Colon (tissue), 2 donors: ENCODE measurements around the gene NARS2.

Experiments used
- FAIRE-seq: peaks from 2 replicates; lab custom pipeline; 2012; peaks lifted over from hg19 to GRCh38; lab: Jason Lieb, UNC
- donor health status: control.
- donor health status: control.

Gene NARS2

GRCh38 chr11:78432058-78432515 lies 142.6 kb downstream of the NARS2 start:
- FAIRE-seq, result no peak

GRCh38 chr11:78429660-78430059 lies 145.0 kb downstream of the NARS2 start:
- no peak for FAIRE-seq

- FAIRE-seq, result no peak
Measured at GRCh38 chr11:78429209-78429608, 145.5 kb downstream of the NARS2 start.

- FAIRE-seq, result no peak
Measured at GRCh38 chr11:78428773-78429172, 145.9 kb downstream of the NARS2 start.

GRCh38 chr11:78428266-78428636 lies 146.4 kb downstream of the NARS2 start:
- FAIRE-seq, result no peak

GRCh38 chr11:78427615-78428265 lies 146.9 kb downstream of the NARS2 start:
- no peak for FAIRE-seq

- FAIRE-seq, result no peak
Measured at GRCh38 chr11:78426845-78427244, 147.8 kb downstream of the NARS2 start.

GRCh38 chr11:78425399-78426070 lies 149.1 kb downstream of the NARS2 start:
- FAIRE-seq, result no peak

GRCh38 chr11:78424334-78425270 lies 150.1 kb downstream of the NARS2 start:
- FAIRE-seq, result no peak

- FAIRE-seq, result no peak
Measured at GRCh38 chr11:78423241-78423640, 151.4 kb downstream of the NARS2 start.

GRCh38 chr11:78420796-78421209 lies 153.9 kb downstream of the NARS2 start:
- FAIRE-seq, result no peak

GRCh38 chr11:78420255-78420764 lies 154.4 kb downstream of the NARS2 start:
- no peak for FAIRE-seq

- no peak for FAIRE-seq
Measured at GRCh38 chr11:78419327-78419726, 155.3 kb downstream of the NARS2 start.

GRCh38 chr11:78418584-78419211 lies 156.0 kb downstream of the NARS2 start:
- no peak for FAIRE-seq

- FAIRE-seq, result no peak
Measured at GRCh38 chr11:78417888-78418583, 156.6 kb downstream of the NARS2 start.

- FAIRE-seq, result no peak
Measured at GRCh38 chr11:78417175-78417887, 157.3 kb downstream of the NARS2 start, which contains the start of gene GAB2. Gene GAB2 (minus strand): TSS chr11:78417820. CDS start chr11:78417720, 100 bp downstream.

GRCh38 chr11:78416285-78417174 lies 158.1 kb downstream of the NARS2 start:
- FAIRE-seq, result no peak

GRCh38 chr11:78415338-78415737 lies 159.3 kb downstream of the NARS2 start:
- FAIRE-seq, result no peak

GRCh38 chr11:78414321-78415051 lies 160.2 kb downstream of the NARS2 start:
- FAIRE-seq, result peak; percentile 18
